CD4-positive, alpha-beta T cell (primary cell): Measurements from ENCODE around the gene RCC2. TPM values are rescaled to one million over a fixed set of nuclear protein-coding genes. Genes with fewer than 3 reads are reported as not detected.

Experiments
- ATAC-seq: fragments of 200-7000 bp; cut with Tn5 transposase; one replicate; pipeline ENCODE4 v1.10.0; 2022; ENCODE audit warnings: mild to moderate bottlenecking; ENCODE audit not compliant: poor library complexity
- CTCF ChIA-PET: fragments of 350-600 bp; sonication (Branson Sonifier 250); formaldehyde crosslinking; loops from one replicate; lab custom pipeline; 2021; ENCODE audit warnings: antibody characterized with exemption, inconsistent platforms; lab: Charles Lee
- POLR2A ChIA-PET: fragments of 350-600 bp; sonication (Branson Sonifier 250); formaldehyde crosslinking; loops from one replicate; lab custom pipeline; 2021; ENCODE audit warnings: antibody characterized with exemption, inconsistent platforms; lab: Charles Lee
- DNase-seq, 14 experiments: peaks; one replicate each; pipeline ENCODE4 v3.0.0-alpha.2; 2013 to 2020; ENCODE audit warnings: mixed read lengths in 2 of 14
- H3K27ac ChIP-seq, 2 donors: one replicate each; pipeline versions ENCODE4 v1.5.1 to v1.7.0; 2013; ENCODE audit warnings: low read length in 2 of 2, low read depth in 1 of 2, mild to moderate bottlenecking in 1 of 2
- H3K27me3 ChIP-seq, 2 experiments: 1 replicate in 1 of 2; 2 replicates in 1 of 2; pipeline versions ENCODE4 v1.6.1 to v1.7.0; 2013; ENCODE audit warnings: low read length in 2 of 2, control low read depth in 1 of 2, mild to moderate bottlenecking in 1 of 2, moderate library complexity in 1 of 2; ENCODE audit not compliant: insufficient read depth in 2 of 2, control insufficient read depth in 1 of 2
- H3K36me3 ChIP-seq: one replicate; pipeline ENCODE4 v1.6.1; 2013; ENCODE audit warnings: low read length, control low read depth; ENCODE audit not compliant: insufficient read depth
- H3K4me1 ChIP-seq: one replicate; pipeline ENCODE4 v1.6.1; 2013; ENCODE audit warnings: low read length, control low read depth; ENCODE audit not compliant: insufficient read depth
- H3K4me3 ChIP-seq: one replicate; pipeline ENCODE4 v1.5.1; 2013; ENCODE audit warnings: mild to moderate bottlenecking, low read length, moderate library complexity
- H3K9me3 ChIP-seq, 2 experiments: 1 replicate in 1 of 2; 2 replicates in 1 of 2; pipeline versions ENCODE4 v1.6.1 to v1.7.0; 2013; ENCODE audit warnings: low read length in 2 of 2, mild to moderate bottlenecking in 2 of 2, control low read depth in 1 of 2, moderate library complexity in 1 of 2; ENCODE audit not compliant: control insufficient read depth in 1 of 2, insufficient read depth in 1 of 2
- H3K27ac Mint-ChIP-seq: one replicate; pipeline ENCODE4 v1.8.0; 2020; ENCODE audit warnings: mixed read lengths
- H3K27me3 Mint-ChIP-seq: one replicate; pipeline ENCODE4 v1.8.0; 2021; ENCODE audit warnings: mixed read lengths
- H3K36me3 Mint-ChIP-seq: one replicate; pipeline ENCODE4 v1.8.0; 2021; ENCODE audit warnings: low read depth, mixed read lengths
- H3K4me1 Mint-ChIP-seq: one replicate; pipeline ENCODE4 v1.8.0; 2021; ENCODE audit warnings: low read depth, mixed read lengths
- H3K4me3 Mint-ChIP-seq: one replicate; pipeline ENCODE4 v1.8.0; 2020; ENCODE audit warnings: mild to moderate bottlenecking, mixed read lengths
- H3K9me3 Mint-ChIP-seq: one replicate; pipeline ENCODE4 v1.8.0; 2020; ENCODE audit warnings: mixed read lengths
- intact Hi-C, 2 experiments: fragments of 100-400 bp; cut with DNase I in 1 of 2; cut with micrococcal nuclease in 1 of 2; formaldehyde crosslinking; loops; one replicate each; pipeline versions ENCODE4 v1.15.1 to v1.9.0; 2023 to 2025; cut with DNase I, micrococcal nuclease
- total RNA-seq, 174 experiments: library from RNA in 2 of 174; stranded (reverse) in 2 of 174; gene quantifications; one replicate each; pipeline ENCODE4 v1.2.3 and lab custom pipeline; 2021 to 2026
- TF ChIP-seq, protein P1 (sequence below): fragments of 200-600 bp; IDR thresholded peaks from one replicate; pipeline ENCODE4 v1.8.0; 2022; ENCODE audit warnings: antibody characterized with exemption, mild to moderate bottlenecking

The RCC2 gene
- total RNA-seq, 2 experiments from 2014 or later = 20.1 to 21.0 TPM

DNA sequence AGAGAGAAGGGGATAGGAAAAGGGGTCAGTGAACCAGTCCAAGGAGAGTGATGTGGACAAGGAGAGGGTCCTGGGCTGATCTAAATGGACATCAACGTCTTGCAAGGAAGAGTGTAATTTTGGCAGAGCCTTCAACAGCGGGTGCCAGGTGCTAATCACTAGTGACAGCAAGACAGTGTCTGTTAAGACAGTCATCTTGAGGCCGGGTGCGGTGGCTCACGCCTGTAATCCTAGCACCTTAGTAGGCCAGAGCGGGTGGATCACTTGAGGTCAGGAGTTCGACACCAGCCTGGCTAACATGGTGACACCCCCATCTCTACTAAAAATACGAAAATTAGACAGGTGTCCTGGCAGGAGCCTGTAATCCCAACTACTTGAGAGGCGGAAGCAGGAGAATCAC, 79.7 kb downstream of the RCC2 start:
- H3K9me3 Mint-ChIP-seq = no peaks in the 10 kb centered on the region
- peaks cover 11% of the 10 kb centered on the region for H3K4me1 Mint-ChIP-seq
- Histone ChIP-seq H3K27ac (no peak overlapping the region), H3K9me3 (no peaks in the 10 kb centered on the region), H3K4me3 (no peak overlapping the region), H3K4me1 (peaks cover 10% of the 10 kb centered on the region), H3K27me3 (no peaks in the 10 kb centered on the region), H3K36me3 (no peaks in the 10 kb centered on the region)
- intact Hi-C loops = no loop called here
- H3K4me3 Mint-ChIP-seq = no peak overlapping the region
- ChIA-PET CTCF (no interaction called here), POLR2A (no interaction called here)
- H3K36me3 Mint-ChIP-seq = no peaks in the 10 kb centered on the region
- TF ChIP-seq, protein P1, sequence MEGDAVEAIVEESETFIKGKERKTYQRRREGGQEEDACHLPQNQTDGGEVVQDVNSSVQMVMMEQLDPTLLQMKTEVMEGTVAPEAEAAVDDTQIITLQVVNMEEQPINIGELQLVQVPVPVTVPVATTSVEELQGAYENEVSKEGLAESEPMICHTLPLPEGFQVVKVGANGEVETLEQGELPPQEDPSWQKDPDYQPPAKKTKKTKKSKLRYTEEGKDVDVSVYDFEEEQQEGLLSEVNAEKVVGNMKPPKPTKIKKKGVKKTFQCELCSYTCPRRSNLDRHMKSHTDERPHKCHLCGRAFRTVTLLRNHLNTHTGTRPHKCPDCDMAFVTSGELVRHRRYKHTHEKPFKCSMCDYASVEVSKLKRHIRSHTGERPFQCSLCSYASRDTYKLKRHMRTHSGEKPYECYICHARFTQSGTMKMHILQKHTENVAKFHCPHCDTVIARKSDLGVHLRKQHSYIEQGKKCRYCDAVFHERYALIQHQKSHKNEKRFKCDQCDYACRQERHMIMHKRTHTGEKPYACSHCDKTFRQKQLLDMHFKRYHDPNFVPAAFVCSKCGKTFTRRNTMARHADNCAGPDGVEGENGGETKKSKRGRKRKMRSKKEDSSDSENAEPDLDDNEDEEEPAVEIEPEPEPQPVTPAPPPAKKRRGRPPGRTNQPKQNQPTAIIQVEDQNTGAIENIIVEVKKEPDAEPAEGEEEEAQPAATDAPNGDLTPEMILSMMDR = no peak
- ATAC-seq = no peak
- no peak overlapping the region for H3K27ac Mint-ChIP-seq
- DNase-seq = no peak
- peaks cover 10% of the 10 kb centered on the region for H3K27me3 Mint-ChIP-seq

DNA sequence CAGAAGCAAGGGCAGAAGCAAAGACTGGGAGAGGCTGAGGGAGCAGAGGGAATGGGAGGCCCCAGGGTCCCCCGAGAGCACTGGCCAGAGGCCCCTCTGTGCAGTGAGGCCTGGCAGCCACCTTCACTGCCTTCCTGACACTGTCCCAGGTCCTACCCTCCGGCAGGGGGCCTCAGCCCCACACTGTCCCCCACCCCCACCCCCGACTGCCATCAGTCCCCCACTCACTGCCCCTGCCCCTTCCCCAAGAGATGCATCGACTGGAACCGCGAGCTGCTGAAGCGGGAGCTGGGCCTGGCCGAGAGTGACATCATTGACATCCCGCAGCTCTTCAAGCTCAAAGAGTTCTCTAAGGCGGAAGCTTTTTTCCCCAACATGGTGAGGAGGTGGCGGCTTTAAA, 80.4 kb downstream of the RCC2 start:
- H3K36me3 Mint-ChIP-seq = no peaks in the 10 kb centered on the region
- H3K9me3 ChIP-seq = no peaks in the 10 kb centered on the region
- no peak for DNase-seq
- H3K9me3 Mint-ChIP-seq = no peaks in the 10 kb centered on the region
- H3K27me3 ChIP-seq = no peaks in the 10 kb centered on the region
- TF ChIP-seq, protein P1 = no peak
- intact Hi-C loops = no loop called here
- H3K4me1 ChIP-seq = peaks cover 10% of the 10 kb centered on the region
- H3K27ac Mint-ChIP-seq = no peak overlapping the region
- no peak overlapping the region for H3K4me3 ChIP-seq
- H3K27me3 Mint-ChIP-seq = peaks cover 5% of the 10 kb centered on the region
- H3K4me1 Mint-ChIP-seq = peaks cover 11% of the 10 kb centered on the region
- ChIA-PET POLR2A (no interaction called here), CTCF (no interaction called here)
- H3K36me3 ChIP-seq = no peaks in the 10 kb centered on the region
- no peak for ATAC-seq
- no peak overlapping the region for H3K4me3 Mint-ChIP-seq
- no peak overlapping the region for H3K27ac ChIP-seq

DNA sequence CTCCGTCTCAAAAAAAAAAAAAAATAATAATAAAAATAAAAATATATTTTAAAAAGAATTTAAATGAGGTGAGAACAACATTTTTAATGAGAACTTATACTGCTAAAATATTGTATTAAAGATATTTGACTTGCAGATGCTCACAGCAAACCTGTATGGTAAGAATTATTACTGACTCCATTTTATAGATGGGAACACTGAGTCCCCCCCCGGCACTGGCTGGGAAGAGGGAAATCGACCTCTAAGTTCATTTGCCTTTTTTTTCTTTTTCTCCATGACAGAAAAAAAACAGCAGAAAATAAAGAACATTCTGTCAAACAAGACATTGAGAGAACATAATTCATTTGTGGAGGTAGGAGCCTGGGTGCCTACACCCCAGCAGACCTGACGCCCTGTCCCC, 80.9 kb downstream of the RCC2 start:
- no peak overlapping the region for H3K27ac Mint-ChIP-seq
- Histone ChIP-seq H3K27me3 (no peaks in the 10 kb centered on the region), H3K36me3 (no peaks in the 10 kb centered on the region), H3K27ac (no peak overlapping the region), H3K4me1 (peaks cover 10% of the 10 kb centered on the region), H3K4me3 (no peak overlapping the region), H3K9me3 (no peaks in the 10 kb centered on the region)
- H3K9me3 Mint-ChIP-seq = no peaks in the 10 kb centered on the region
- peaks cover under 1% of the 10 kb centered on the region for H3K27me3 Mint-ChIP-seq
- H3K4me3 Mint-ChIP-seq = no peak overlapping the region
- no peaks in the 10 kb centered on the region for H3K36me3 Mint-ChIP-seq
- intact Hi-C loops = no loop called here
- DNase-seq = no peak
- CTCF ChIA-PET = no interaction called here
- POLR2A ChIA-PET = no interaction called here
- ATAC-seq = no peak
- peaks cover 11% of the 10 kb centered on the region for H3K4me1 Mint-ChIP-seq
- TF ChIP-seq, protein P1 = no peak

Other genes with a start within 250 kb of the RCC2 start
- not detected for gene PADI1, start 234.5 kb downstream of the RCC2 start, total RNA-seq
- not detected for gene PADI3, start 190.6 kb downstream of the RCC2 start, total RNA-seq
- under 1 TPM; 0.41 to 0.75 TPM for gene PADI4, start 131.5 kb downstream of the RCC2 start, total RNA-seq
- not detected for gene PADI6, start 67.5 kb downstream of the RCC2 start, total RNA-seq
- under 1 TPM; 0.11 to 0.22 TPM for gene ARHGEF10L, start 100.0 kb upstream of the RCC2 start, total RNA-seq